ENCODE data around the gene CTSS.

Gene CTSS

GRCh38 chr1:150696162-150696561 is 69.4 kb downstream of the CTSS start:
- Mint-ChIP-seq H3K4me3 (peak overlapping the region; percentile 100), H3K4me1 (peaks cover 27% of the 10 kb centered on the region), H3K9me3 (no peaks in the 10 kb centered on the region), H3K36me3 (ENCODE audit: low read depth) (peaks cover 40% of the 10 kb centered on the region), H3K27me3 (ENCODE audit: low read depth, poor library complexity) (peaks cover 8% of the 10 kb centered on the region), H3K27ac (peak overlapping the region; percentile 31)
- TF ChIP-seq CTCF (IDR thresholded peaks at IDR 0.05) = no peak
- no peak for DNase-seq

- Mint-ChIP-seq H3K4me1 (peaks cover 27% of the 10 kb centered on the region), H3K27ac (no peak overlapping the region)
These were observed 70.0 kb downstream of the CTSS start for GRCh38 chr1:150695561-150695960.

GRCh38 chr1:150692720-150693119 is 72.9 kb downstream of the CTSS start:
- no peak for DNase-seq
- Mint-ChIP-seq H3K4me1 (peaks cover 29% of the 10 kb centered on the region), H3K27ac (no peak overlapping the region), H3K27me3 (ENCODE audit: low read depth, poor library complexity) (no peaks in the 10 kb centered on the region), H3K36me3 (ENCODE audit: low read depth) (peaks cover 52% of the 10 kb centered on the region), H3K4me3 (no peak overlapping the region), H3K9me3 (no peaks in the 10 kb centered on the region)
- TF ChIP-seq CTCF (IDR thresholded peaks at IDR 0.05) = no peak

More at GRCh38 chr1:150695561-150695960, 70.0 kb downstream of the CTSS start:
- H3K4me3 Mint-ChIP-seq = peak overlapping the region; percentile 70
- peaks cover 40% of the 10 kb centered on the region for H3K36me3 Mint-ChIP-seq (ENCODE audit: low read depth)
- no peak for TF ChIP-seq CTCF (IDR thresholded peaks at IDR 0.05)
- H3K9me3 Mint-ChIP-seq = no peaks in the 10 kb centered on the region
- H3K27me3 Mint-ChIP-seq (ENCODE audit: low read depth, poor library complexity) = peaks cover 7% of the 10 kb centered on the region
- DNase-seq = no peak

- DNase-seq = no peak
- no peaks in the 10 kb centered on the region for H3K27me3 Mint-ChIP-seq (ENCODE audit: low read depth, poor library complexity)
- peak overlapping the region; percentile 60 for H3K27ac Mint-ChIP-seq
- H3K4me1 Mint-ChIP-seq = peaks cover 5% of the 10 kb centered on the region
- TF ChIP-seq CTCF (IDR thresholded peaks at IDR 0.05) = no peak
- H3K9me3 Mint-ChIP-seq = no peaks in the 10 kb centered on the region
- peaks cover 59% of the 10 kb centered on the region for H3K36me3 Mint-ChIP-seq (ENCODE audit: low read depth)
- H3K4me3 Mint-ChIP-seq = no peak overlapping the region
These were observed 76.8 kb downstream of the CTSS start for GRCh38 chr1:150688763-150689162.

- Mint-ChIP-seq H3K27ac (no peak overlapping the region), H3K36me3 (ENCODE audit: low read depth) (peaks cover 52% of the 10 kb centered on the region), H3K27me3 (ENCODE audit: low read depth, poor library complexity) (no peaks in the 10 kb centered on the region), H3K4me1 (peaks cover 5% of the 10 kb centered on the region), H3K9me3 (no peaks in the 10 kb centered on the region), H3K4me3 (no peak overlapping the region)
- no peak for DNase-seq
- TF ChIP-seq CTCF (IDR thresholded peaks at IDR 0.05) = no peak
These were observed 79.3 kb downstream of the CTSS start for GRCh38 chr1:150686275-150686674.

- H3K36me3 Mint-ChIP-seq (ENCODE audit: low read depth) = peaks cover 55% of the 10 kb centered on the region
- H3K27me3 Mint-ChIP-seq (ENCODE audit: low read depth, poor library complexity) = no peaks in the 10 kb centered on the region
- no peak for TF ChIP-seq CTCF (IDR thresholded peaks at IDR 0.05)
- DNase-seq = no peak
- H3K27ac Mint-ChIP-seq = peak overlapping the region; percentile 34
- H3K9me3 Mint-ChIP-seq = no peaks in the 10 kb centered on the region
- H3K4me3 Mint-ChIP-seq = no peak overlapping the region
- H3K4me1 Mint-ChIP-seq = peaks cover 4% of the 10 kb centered on the region
These were observed 81.7 kb downstream of the CTSS start for GRCh38 chr1:150683914-150684313.
